NCI-H146 treated with DMSO at 0.1 percent for 48 hours (cell line): ENCODE measurements around the gene TRAPPC10.

ENCODE experiments used
- DNase-seq: peaks from one replicate; lab custom pipeline; 2025; ENCODE audit not compliant: unreplicated experiment; lab: John Stamatoyannopoulos, UW

The TRAPPC10 gene

GRCh38 chr21:44063151-44063912, 51.2 kb downstream of the TRAPPC10 start:
- no peak for DNase-seq

- no peak for DNase-seq
These were observed 52.8 kb downstream of the TRAPPC10 start for GRCh38 chr21:44064852-44065403.

- DNase-seq, result no peak
These were observed 53.3 kb downstream of the TRAPPC10 start for GRCh38 chr21:44065428-44065827.

- DNase-seq, result no peak
These were observed 54.0 kb downstream of the TRAPPC10 start for GRCh38 chr21:44066116-44066515.

GRCh38 chr21:44067011-44067839, 55.1 kb downstream of the TRAPPC10 start:
- no peak for DNase-seq

GRCh38 chr21:44070391-44070790, 58.3 kb downstream of the TRAPPC10 start:
- no peak for DNase-seq

- DNase-seq, result no peak
These were observed 59.4 kb downstream of the TRAPPC10 start for GRCh38 chr21:44071359-44072104.

- no peak for DNase-seq
These were observed 60.0 kb downstream of the TRAPPC10 start for GRCh38 chr21:44072111-44072510.

GRCh38 chr21:44074315-44074958, 62.3 kb downstream of the TRAPPC10 start:
- no peak for DNase-seq

- DNase-seq, result no peak
These were observed 64.2 kb downstream of the TRAPPC10 start for GRCh38 chr21:44076316-44076715.

GRCh38 chr21:44078411-44078981, 66.4 kb downstream of the TRAPPC10 start:
- DNase-seq, result no peak

- no peak for DNase-seq
These were observed 67.3 kb downstream of the TRAPPC10 start for GRCh38 chr21:44079446-44079845.

GRCh38 chr21:44079846-44080245, 67.7 kb downstream of the TRAPPC10 start:
- no peak for DNase-seq

GRCh38 chr21:44082648-44083440, 70.7 kb downstream of the TRAPPC10 start:
- no peak for DNase-seq

- no peak for DNase-seq
These were observed 71.7 kb downstream of the TRAPPC10 start for GRCh38 chr21:44083631-44084291.

- no peak for DNase-seq
These were observed 72.6 kb downstream of the TRAPPC10 start for GRCh38 chr21:44084496-44085241.

GRCh38 chr21:44085491-44086321, 73.6 kb downstream of the TRAPPC10 start:
- no peak for DNase-seq
